Gastroesophageal sphincter (tissue), 3 donors: ENCODE data around the gene EPHB1.

Experiments used
- CTCF ChIP-seq, 4 experiments: fragments of 200-600 bp in 2 of 4; fragments of 450-650 bp in 2 of 4; sonication (generic) in 1 of 4; IDR thresholded peaks; one replicate each; pipeline ENCODE4 v1.5.1; 2017 to 2019; ENCODE audit warnings: antibody characterized with exemption in 4 of 4, mild to moderate bottlenecking in 2 of 4, moderate library complexity in 2 of 4
- POLR2A ChIP-seq, 2 donors: fragments of 450-650 bp; IDR thresholded peaks; one replicate each; pipeline ENCODE4 v1.6.1; 2017; ENCODE audit warnings: antibody characterized with exemption in 2 of 2, mild to moderate bottlenecking in 2 of 2, moderate library complexity in 1 of 2
- POLR2AphosphoS5 ChIP-seq: sonication (generic); formaldehyde crosslinking; IDR thresholded peaks from one replicate; pipeline ENCODE4 v1.6.1; 2017; ENCODE audit warnings: antibody characterized with exemption

DNA sequence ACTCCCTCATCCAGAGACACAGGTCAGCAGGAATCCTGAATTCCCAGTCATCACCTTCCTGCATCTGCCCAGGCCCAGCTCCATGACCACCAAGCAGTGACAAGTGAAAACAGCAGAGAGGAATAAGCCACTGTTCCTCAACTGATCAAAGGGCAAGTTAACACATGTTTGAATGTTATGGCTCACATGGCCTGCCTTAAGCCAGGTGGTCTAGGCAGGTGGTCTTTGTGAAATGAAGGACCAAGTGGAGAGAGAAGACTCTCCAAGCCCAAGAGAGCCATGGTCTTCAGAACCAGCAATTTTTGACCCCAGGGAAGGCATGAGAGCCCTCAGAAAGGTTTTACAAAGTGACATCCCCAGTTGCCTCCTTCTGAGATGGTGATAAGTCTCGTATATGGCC, 161.8 kb downstream of the EPHB1 start:
- no peak for TF ChIP-seq CTCF (IDR thresholded peaks at IDR 0.05)
- TF ChIP-seq POLR2AphosphoS5, result no peak
- no peak for TF ChIP-seq POLR2A (IDR thresholded peaks at IDR 0.05)
